Right atrium auricular region (tissue), 2 donors: ENCODE measurements around the gene CCDC14. TPM values are rescaled to one million over a fixed set of nuclear protein-coding genes. Genes with fewer than 3 reads are reported as not detected.
"Not testable (repeated sequence)": the region's sequence is repeated elsewhere in the genome, so short reads cannot be mapped to it uniquely, and the experiment has no call there.

Source experiments
- DNase-seq: peaks from one replicate; pipeline ENCODE4 v3.0.0-alpha.2; 2019; ENCODE audit warnings: low spot score
- H3K27ac ChIP-seq, 2 donors: fragments of 200-600 bp; sonication (generic); 1 replicate in 1 of 2; 2 replicates in 1 of 2; pipeline ENCODE4 v1.5.1; 2016 to 2019
- H3K27me3 ChIP-seq, 2 donors: fragments of 200-600 bp; sonication (generic); one replicate each; pipeline versions ENCODE4 v1.5.1 to v1.6.0; 2017 to 2019
- H3K36me3 ChIP-seq: fragments of 200-600 bp; sonication (generic); one replicate; pipeline ENCODE4 v1.5.1; 2016
- H3K4me1 ChIP-seq, 2 donors: fragments of 200-600 bp; sonication (generic); one replicate each; pipeline versions ENCODE4 v1.5.1 to v1.6.0; 2017 to 2019
- H3K4me3 ChIP-seq, 2 donors: fragments of 200-600 bp; sonication (generic); 1 replicate in 1 of 2; 2 replicates in 1 of 2; pipeline ENCODE4 v1.5.1; 2017 to 2019; ENCODE audit warnings: mild to moderate bottlenecking in 1 of 2, moderate library complexity in 1 of 2
- H3K9me3 ChIP-seq, 2 donors: fragments of 200-600 bp; sonication (generic); one replicate each; pipeline ENCODE4 v1.5.1; 2019
- CTCF ChIP-seq, 2 donors: fragments of 200-600 bp; sonication (generic); IDR thresholded peaks; one replicate each; pipeline ENCODE4 v1.5.1; 2019; ENCODE audit warnings: antibody characterized with exemption in 2 of 2
- total RNA-seq, 2 donors: library from RNA; depleted of rRNA; stranded (reverse); fragments of >200 nt; gene quantifications; one replicate each; pipeline ENCODE4 v1.1.0, GENCODE V29; 2016

The CCDC14 gene
- total RNA-seq, 2 donors from 2014 or later, result 7.7 to 7.9 TPM

DNA sequence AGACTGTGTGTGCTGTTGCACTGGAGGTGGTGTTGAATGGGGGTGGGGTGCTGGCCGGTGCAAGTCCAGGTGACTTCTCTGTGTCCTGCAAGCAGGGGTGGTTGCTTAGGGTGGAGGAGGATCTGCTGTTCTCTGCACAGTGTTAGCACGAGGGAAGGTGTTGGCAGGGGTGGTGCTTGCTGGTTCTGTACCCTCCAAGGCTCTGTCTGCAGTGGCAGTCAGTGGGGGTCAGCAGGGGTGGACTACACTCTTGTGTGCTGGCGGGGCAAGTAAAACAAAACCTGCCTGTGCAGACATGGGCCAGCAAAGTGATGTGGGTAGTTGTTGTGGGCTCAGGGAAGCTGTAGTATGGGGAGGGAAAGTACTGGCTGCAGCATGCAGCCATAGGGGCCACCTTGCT is 25.4 kb upstream of the CCDC14 start:
- Histone ChIP-seq H3K9me3 (no peaks in the 10 kb centered on the region), H3K27ac (no peak overlapping the region), H3K27me3 (no peaks in the 10 kb centered on the region), H3K36me3 (no peaks in the 10 kb centered on the region), H3K4me3 (no peak overlapping the region), H3K4me1 (no peaks in the 10 kb centered on the region)
- TF ChIP-seq CTCF (IDR thresholded peaks at IDR 0.05), result no peak
- DNase-seq, result no peak

- no peak for TF ChIP-seq CTCF (IDR thresholded peaks at IDR 0.05)
- no peaks in the 10 kb centered on the region for H3K27me3 ChIP-seq
Measured at GRCh38 chr3:123984957-123985356, 23.9 kb upstream of the CCDC14 start.

DNA sequence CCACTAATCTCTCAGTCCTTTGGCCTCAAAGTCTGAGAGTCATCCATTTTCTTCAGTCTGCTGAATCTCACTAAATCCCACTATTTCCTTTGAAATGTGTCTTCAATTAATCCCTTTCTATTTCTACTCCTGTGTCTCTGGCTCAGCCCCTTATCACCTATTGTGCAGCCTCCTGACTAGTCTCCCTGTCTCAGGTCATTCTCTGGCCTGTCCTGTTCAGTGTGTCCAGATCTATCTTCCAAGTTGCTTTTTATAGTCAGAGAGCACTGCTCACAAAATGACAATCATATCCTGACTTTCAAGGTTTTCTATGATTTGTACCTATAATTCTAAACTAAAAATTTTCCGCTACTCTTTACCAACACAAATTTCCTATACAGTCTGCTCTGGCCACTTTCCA is 23.3 kb upstream of the CCDC14 start:
- Histone ChIP-seq H3K4me3 (no peak overlapping the region), H3K9me3 (no peaks in the 10 kb centered on the region), H3K27ac (no peak overlapping the region), H3K4me1 (peaks cover 0 to 3% of the 10 kb centered on the region in 2 donors), H3K27me3 (no peaks in the 10 kb centered on the region), H3K36me3 (no peaks in the 10 kb centered on the region)
- no peak for DNase-seq
- TF ChIP-seq CTCF (IDR thresholded peaks at IDR 0.05), result no peak

More at GRCh38 chr3:123984957-123985356, 23.9 kb upstream of the CCDC14 start:
- Histone ChIP-seq H3K27ac (no peak overlapping the region), H3K9me3 (no peaks in the 10 kb centered on the region), H3K36me3 (no peaks in the 10 kb centered on the region), H3K4me3 (no peak overlapping the region), H3K4me1 (peaks cover 0 to 3% of the 10 kb centered on the region in 2 donors)
- DNase-seq, result no peak

- not testable (repeated sequence) for H3K27ac ChIP-seq, H3K27me3 ChIP-seq
Measured at GRCh38 chr3:123981317-123981716, 20.3 kb upstream of the CCDC14 start.

DNA sequence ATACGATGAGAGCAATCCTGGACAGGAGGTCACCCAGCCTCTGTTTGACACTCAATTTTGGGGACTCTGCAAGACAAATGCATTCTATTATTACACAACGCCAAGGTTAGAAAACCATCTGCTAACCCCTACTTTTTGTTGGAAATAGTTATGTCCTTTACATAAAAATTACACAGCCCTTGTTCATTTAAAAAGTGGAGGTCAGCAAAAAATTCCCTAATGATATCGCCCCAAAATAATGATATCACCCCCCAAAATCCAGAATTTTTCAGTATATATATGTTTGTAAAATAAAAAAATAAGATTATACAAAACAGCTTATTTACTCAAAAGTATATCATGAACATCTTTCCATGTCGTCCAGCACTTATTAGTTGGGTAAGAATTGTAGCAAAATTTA is 19.5 kb upstream of the CCDC14 start:
- Histone ChIP-seq H3K27ac (no peak overlapping the region), H3K36me3 (no peaks in the 10 kb centered on the region), H3K4me3 (no peak overlapping the region), H3K4me1 (peaks cover 0 to 3% of the 10 kb centered on the region in 2 donors), H3K9me3 (no peaks in the 10 kb centered on the region), H3K27me3 (no peaks in the 10 kb centered on the region)
- TF ChIP-seq CTCF (IDR thresholded peaks at IDR 0.05), result no peak
- DNase-seq, result no peak

More at GRCh38 chr3:123981317-123981716, 20.3 kb upstream of the CCDC14 start:
- H3K36me3 ChIP-seq, H3K4me3 ChIP-seq, H3K9me3 ChIP-seq, H3K4me1 ChIP-seq, DNase-seq: not testable (repeated sequence)

- not testable (repeated sequence) for H3K27ac ChIP-seq, H3K27me3 ChIP-seq, H3K36me3 ChIP-seq, DNase-seq, H3K4me1 ChIP-seq, H3K9me3 ChIP-seq
- peak overlapping the region in 1 of 2 donors; percentile 27 for H3K4me3 ChIP-seq
- peak; percentile 78 to 80 for TF ChIP-seq CTCF (IDR thresholded peaks at IDR 0.05)
Measured at GRCh38 chr3:123979525-123980501, 18.8 kb upstream of the CCDC14 start.

DNA sequence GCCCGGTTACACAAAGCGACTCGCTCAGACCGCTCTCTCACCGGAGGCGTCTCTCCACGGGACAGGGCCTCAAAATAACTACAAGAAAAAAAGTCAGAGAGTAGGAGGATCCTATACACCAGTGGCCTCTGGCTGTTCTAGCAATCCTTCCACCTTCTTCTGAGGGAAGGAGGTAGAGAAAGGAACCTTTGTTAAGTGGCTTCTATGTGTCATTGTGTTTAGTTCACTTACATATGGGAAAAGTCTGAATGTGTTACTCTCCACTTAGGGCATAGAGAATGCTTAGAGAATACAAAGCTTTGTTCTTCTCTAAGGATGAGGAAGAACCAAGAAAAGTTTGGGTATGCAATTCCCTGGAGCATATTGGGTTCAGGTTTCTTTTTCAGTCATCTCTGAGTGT is 15.9 kb upstream of the CCDC14 start:
- not testable (repeated sequence) for H3K27me3 ChIP-seq, H3K27ac ChIP-seq, DNase-seq, H3K9me3 ChIP-seq, H3K4me1 ChIP-seq, H3K4me3 ChIP-seq, H3K36me3 ChIP-seq

DNA sequence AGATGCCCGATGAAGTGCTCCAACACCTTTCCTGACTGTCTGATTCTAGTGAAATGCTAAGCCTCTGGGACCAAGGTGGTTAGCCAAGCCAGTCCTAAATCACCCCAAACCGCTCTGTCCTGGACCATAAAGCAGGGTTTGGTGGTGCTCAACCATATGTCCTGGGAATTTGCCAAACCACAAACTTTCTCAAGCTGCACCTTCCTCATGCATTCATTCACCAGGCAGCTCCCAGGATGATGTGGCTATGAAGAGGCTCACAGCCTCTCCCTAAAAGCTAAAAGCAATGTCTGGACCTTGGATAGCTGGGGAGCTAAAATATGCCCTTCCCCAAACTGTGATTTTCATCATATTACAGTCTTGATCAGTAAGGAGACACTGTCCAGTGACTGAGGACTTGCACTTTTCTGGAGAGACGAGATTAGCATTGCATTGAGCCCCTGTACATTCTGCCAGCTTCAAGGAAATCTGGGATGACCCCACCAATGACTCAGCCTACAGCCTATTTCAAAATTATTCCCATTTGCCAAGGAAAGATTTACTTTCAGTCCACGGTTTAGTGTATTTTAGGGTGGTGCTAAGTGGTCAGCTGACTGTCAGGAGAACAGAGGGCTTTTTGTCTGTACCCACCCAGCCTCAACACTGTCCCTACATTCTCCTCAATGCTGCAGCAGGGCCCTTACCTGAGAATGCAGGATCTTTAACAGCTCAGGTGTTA is 15.3 kb upstream of the CCDC14 start:
- not testable (repeated sequence) for H3K9me3 ChIP-seq, H3K27me3 ChIP-seq, DNase-seq, H3K4me3 ChIP-seq, H3K27ac ChIP-seq, H3K4me1 ChIP-seq, H3K36me3 ChIP-seq

DNA sequence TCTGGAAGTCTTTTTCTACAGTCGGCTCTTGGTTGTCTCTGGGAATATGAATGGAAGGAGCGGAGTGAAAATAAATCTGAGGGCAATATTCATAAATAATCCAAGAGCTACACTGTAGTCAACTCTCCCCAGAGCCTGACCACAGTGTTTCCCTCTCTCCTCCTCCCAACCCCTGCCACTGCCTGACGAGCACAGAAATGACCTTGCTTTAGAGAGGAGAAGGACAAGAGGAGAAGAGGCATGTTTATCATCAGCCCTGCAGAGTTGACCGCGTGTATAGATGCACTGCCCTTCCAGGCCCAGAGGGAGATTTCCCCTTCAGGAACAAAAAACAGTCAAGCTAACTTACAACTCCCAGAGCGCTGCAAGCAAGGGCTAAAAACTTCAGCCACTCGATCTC is 14.0 kb upstream of the CCDC14 start:
- not testable (repeated sequence) for H3K4me3 ChIP-seq, H3K27me3 ChIP-seq, H3K4me1 ChIP-seq, H3K9me3 ChIP-seq, H3K27ac ChIP-seq, H3K36me3 ChIP-seq, DNase-seq
